Measurements from ENCODE around the gene PC. TPM values are rescaled to one million over a fixed set of nuclear protein-coding genes. Genes with fewer than 3 reads are reported as not detected.

Gene PC
- total RNA-seq, 1 donor from 2014 or later, result 10.5 TPM

DNA sequence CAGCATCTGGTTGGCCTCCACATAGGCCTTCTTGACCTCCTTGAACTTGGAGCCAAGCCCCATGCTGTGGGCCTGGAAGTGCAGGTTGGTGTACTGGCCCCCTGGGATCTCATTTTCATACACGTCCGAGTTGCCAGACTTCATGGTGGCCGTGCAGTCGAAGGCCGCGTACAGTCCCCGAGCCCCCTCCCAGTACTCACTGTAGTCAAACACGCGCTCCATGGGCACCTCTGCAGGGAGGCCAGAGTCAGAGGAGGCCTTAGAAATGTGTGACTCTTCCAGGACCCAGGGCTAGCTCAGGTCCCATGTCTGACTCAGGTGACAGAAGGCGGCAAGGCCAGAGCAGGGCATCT is 108.0 kb downstream of the PC start:
- H3K27ac Mint-ChIP-seq (ENCODE audit: unreplicated experiment), result no peak overlapping the region
- H3K4me3 Mint-ChIP-seq (ENCODE audit: unreplicated experiment), result no peak overlapping the region
- no peak for TF ChIP-seq EZH2 (IDR thresholded peaks at IDR 0.05; ENCODE audit: insufficient read depth, low read length)
- TF ChIP-seq, protein P1, sequence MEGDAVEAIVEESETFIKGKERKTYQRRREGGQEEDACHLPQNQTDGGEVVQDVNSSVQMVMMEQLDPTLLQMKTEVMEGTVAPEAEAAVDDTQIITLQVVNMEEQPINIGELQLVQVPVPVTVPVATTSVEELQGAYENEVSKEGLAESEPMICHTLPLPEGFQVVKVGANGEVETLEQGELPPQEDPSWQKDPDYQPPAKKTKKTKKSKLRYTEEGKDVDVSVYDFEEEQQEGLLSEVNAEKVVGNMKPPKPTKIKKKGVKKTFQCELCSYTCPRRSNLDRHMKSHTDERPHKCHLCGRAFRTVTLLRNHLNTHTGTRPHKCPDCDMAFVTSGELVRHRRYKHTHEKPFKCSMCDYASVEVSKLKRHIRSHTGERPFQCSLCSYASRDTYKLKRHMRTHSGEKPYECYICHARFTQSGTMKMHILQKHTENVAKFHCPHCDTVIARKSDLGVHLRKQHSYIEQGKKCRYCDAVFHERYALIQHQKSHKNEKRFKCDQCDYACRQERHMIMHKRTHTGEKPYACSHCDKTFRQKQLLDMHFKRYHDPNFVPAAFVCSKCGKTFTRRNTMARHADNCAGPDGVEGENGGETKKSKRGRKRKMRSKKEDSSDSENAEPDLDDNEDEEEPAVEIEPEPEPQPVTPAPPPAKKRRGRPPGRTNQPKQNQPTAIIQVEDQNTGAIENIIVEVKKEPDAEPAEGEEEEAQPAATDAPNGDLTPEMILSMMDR (IDR thresholded peaks at IDR 0.05; ENCODE audit: insufficient read depth, low read depth, low read length), result no peak
- H3K36me3 ChIP-seq (ENCODE audit: insufficient read depth, low read length), result peaks cover 4% of the 10 kb centered on the region
- no peak overlapping the region for H3K9ac ChIP-seq (ENCODE audit: low read length)
- peaks cover 6% of the 10 kb centered on the region for H3K27me3 Mint-ChIP-seq (ENCODE audit: low read depth, unreplicated experiment)
- peaks cover 15% of the 10 kb centered on the region for H4K20me1 ChIP-seq (ENCODE audit: insufficient read depth, low read length)
- peaks cover 3% of the 10 kb centered on the region for H3K36me3 Mint-ChIP-seq (ENCODE audit: low read depth, unreplicated experiment)
- peaks cover 1% of the 10 kb centered on the region for H3K4me1 Mint-ChIP-seq (ENCODE audit: low read depth, unreplicated experiment)
- no peak for FAIRE-seq
- H3K4me1 ChIP-seq (ENCODE audit: insufficient read depth, low read length), result no peaks in the 10 kb centered on the region
- H3K79me2 ChIP-seq (ENCODE audit: insufficient read depth, low read length), result peaks cover 11% of the 10 kb centered on the region
- H3K27ac ChIP-seq (ENCODE audit: low read depth, low read length), result no peak overlapping the region
- H3K4me3 ChIP-seq (ENCODE audit: insufficient read depth, low read depth, low read length), result no peak overlapping the region
- no peak overlapping the region for H2AFZ ChIP-seq (ENCODE audit: low read depth, low read length)
- no peaks in the 10 kb centered on the region for H3K9me3 ChIP-seq (ENCODE audit: insufficient read depth, low read depth, low read length)
- no peaks in the 10 kb centered on the region for H3K9me3 Mint-ChIP-seq (ENCODE audit: unreplicated experiment)
- no peaks in the 10 kb centered on the region for H3K27me3 ChIP-seq (ENCODE audit: insufficient read depth, low read length)
- no peak for DNase-seq (ENCODE audit: low read depth)
- H3K4me2 ChIP-seq (ENCODE audit: low read length), result no peak overlapping the region

DNA sequence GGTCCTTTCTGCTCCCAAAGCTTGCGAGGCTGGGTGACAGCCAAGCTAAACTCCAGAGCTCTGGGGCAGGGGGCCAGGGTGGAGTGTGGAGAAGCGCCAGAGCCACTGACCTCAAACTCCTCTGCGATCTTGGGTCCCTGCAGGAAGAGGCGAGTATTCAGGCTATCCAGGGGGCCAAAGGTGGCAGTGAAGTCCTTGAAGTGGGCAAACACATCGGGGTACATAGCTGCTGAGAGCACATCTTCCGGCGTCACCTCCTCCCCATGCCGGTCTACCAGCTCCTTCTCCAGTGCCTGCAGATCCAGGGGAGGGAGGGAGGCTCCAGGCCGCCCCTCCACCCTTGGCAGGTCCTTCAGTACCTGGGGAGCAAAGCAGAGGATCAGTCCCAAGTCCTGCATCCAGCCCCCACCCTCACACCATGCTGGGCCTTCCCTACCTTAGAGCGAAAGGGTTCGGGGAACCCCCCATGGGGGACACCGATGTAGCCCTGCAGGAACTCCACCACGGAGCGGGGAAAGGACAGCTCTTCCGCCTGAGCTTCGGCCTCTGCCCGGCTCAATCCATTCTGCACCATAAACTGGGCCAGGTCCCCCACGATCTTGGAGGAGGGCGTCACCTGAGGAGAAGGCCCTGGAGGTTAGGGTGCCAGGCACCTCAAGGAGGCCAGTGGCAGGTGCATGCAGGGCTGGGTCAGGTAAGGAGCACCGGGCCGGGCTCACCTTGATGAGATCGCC is 108.5 kb downstream of the PC start:
- DNase-seq (ENCODE audit: low read depth) (no peak), FAIRE-seq (no peak)
- H3K4me1 ChIP-seq (ENCODE audit: insufficient read depth, low read length), result no peaks in the 10 kb centered on the region
- H3K27me3 ChIP-seq (ENCODE audit: insufficient read depth, low read length), result no peaks in the 10 kb centered on the region
- peaks cover 20% of the 10 kb centered on the region for H4K20me1 ChIP-seq (ENCODE audit: insufficient read depth, low read length)
- H3K4me2 ChIP-seq (ENCODE audit: low read length), result no peak overlapping the region
- H3K9ac ChIP-seq (ENCODE audit: low read length), result no peak overlapping the region
- no peaks in the 10 kb centered on the region for H3K9me3 ChIP-seq (ENCODE audit: insufficient read depth, low read depth, low read length)
- H2AFZ ChIP-seq (ENCODE audit: low read depth, low read length), result no peak overlapping the region
- H3K4me3 ChIP-seq (ENCODE audit: insufficient read depth, low read depth, low read length), result no peak overlapping the region
- TF ChIP-seq, protein P1 (IDR thresholded peaks at IDR 0.05; ENCODE audit: insufficient read depth, low read depth, low read length), result no peak
- TF ChIP-seq EZH2 (IDR thresholded peaks at IDR 0.05; ENCODE audit: insufficient read depth, low read length), result no peak
- Mint-ChIP-seq H3K4me1 (ENCODE audit: low read depth, unreplicated experiment) (peaks cover 6% of the 10 kb centered on the region), H3K36me3 (ENCODE audit: low read depth, unreplicated experiment) (peaks cover 3% of the 10 kb centered on the region), H3K27me3 (ENCODE audit: low read depth, unreplicated experiment) (peaks cover 6% of the 10 kb centered on the region), H3K9me3 (ENCODE audit: unreplicated experiment) (no peaks in the 10 kb centered on the region), H3K4me3 (ENCODE audit: unreplicated experiment) (no peak overlapping the region), H3K27ac (ENCODE audit: unreplicated experiment) (no peak overlapping the region)
- H3K79me2 ChIP-seq (ENCODE audit: insufficient read depth, low read length), result peaks cover 17% of the 10 kb centered on the region
- no peak overlapping the region for H3K27ac ChIP-seq (ENCODE audit: low read depth, low read length)
- H3K36me3 ChIP-seq (ENCODE audit: insufficient read depth, low read length), result peaks cover 4% of the 10 kb centered on the region

All from astrocyte (in vitro differentiated cells and primary cell).